HL-60 (cell line): ENCODE measurements around the gene IMPG2.

Experiments used
- POLR2AphosphoS5 ChIP-seq: IDR thresholded peaks from 2 replicates; pipeline ENCODE4 v1.6.1; 2012; ENCODE audit warnings: low read depth
- SPI1 ChIP-seq: IDR thresholded peaks from 2 replicates; pipeline ENCODE4 v1.6.1; 2012; ENCODE audit warnings: low read depth, mild to moderate bottlenecking, borderline replicate concordance
- TF ChIP-seq, protein P1 (sequence below): IDR thresholded peaks from one replicate; pipeline ENCODE4 v1.5.1; 2011; ENCODE audit warnings: low read length, control low read depth, inconsistent platforms; ENCODE audit not compliant: insufficient read depth
- TF ChIP-seq, protein P2 (sequence below): IDR thresholded peaks from 2 replicates; pipeline ENCODE4 v1.6.1; 2012; ENCODE audit warnings: low read depth; ENCODE audit not compliant: insufficient replicate concordance

DNA sequence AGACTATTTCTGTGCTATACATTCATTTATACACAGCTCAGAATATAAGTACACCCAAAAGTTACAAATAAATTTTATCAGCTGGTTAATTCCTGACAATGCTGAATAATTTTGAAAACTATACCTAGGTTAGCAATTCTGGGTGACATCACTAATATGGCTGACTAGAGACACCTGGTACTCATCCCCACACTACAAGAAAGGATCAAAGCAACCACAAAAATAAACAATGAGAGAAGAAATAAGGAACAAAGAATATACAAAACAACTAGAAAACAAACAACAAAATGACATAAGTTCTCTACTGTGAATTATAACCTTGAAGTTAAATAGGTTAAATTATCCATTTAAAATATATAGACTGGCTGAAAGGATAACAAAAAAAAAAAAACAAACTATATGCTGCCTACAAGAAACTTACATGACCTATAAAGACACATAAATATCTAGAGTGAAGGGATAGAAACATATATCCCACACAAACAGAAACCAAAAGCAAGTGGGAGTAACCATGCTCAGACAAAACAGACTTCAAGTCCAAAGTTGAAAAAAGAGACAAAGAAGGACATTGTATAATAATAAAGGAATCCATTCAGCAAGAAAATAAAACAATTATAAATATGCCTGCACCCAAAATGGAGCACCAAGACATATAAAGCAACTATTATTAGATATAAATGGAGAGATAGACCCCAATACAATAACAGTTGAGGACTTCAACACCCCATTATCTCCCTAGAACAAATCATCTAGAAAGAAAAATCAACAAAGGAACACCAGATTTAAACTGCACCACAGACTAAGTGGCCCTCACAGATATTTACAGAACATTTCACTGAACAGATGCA is 57.8 kb downstream of the IMPG2 start:
- TF ChIP-seq, protein P1, sequence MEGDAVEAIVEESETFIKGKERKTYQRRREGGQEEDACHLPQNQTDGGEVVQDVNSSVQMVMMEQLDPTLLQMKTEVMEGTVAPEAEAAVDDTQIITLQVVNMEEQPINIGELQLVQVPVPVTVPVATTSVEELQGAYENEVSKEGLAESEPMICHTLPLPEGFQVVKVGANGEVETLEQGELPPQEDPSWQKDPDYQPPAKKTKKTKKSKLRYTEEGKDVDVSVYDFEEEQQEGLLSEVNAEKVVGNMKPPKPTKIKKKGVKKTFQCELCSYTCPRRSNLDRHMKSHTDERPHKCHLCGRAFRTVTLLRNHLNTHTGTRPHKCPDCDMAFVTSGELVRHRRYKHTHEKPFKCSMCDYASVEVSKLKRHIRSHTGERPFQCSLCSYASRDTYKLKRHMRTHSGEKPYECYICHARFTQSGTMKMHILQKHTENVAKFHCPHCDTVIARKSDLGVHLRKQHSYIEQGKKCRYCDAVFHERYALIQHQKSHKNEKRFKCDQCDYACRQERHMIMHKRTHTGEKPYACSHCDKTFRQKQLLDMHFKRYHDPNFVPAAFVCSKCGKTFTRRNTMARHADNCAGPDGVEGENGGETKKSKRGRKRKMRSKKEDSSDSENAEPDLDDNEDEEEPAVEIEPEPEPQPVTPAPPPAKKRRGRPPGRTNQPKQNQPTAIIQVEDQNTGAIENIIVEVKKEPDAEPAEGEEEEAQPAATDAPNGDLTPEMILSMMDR: no peak
- no peak for TF ChIP-seq POLR2AphosphoS5
- no peak for TF ChIP-seq SPI1
- TF ChIP-seq, protein P2, sequence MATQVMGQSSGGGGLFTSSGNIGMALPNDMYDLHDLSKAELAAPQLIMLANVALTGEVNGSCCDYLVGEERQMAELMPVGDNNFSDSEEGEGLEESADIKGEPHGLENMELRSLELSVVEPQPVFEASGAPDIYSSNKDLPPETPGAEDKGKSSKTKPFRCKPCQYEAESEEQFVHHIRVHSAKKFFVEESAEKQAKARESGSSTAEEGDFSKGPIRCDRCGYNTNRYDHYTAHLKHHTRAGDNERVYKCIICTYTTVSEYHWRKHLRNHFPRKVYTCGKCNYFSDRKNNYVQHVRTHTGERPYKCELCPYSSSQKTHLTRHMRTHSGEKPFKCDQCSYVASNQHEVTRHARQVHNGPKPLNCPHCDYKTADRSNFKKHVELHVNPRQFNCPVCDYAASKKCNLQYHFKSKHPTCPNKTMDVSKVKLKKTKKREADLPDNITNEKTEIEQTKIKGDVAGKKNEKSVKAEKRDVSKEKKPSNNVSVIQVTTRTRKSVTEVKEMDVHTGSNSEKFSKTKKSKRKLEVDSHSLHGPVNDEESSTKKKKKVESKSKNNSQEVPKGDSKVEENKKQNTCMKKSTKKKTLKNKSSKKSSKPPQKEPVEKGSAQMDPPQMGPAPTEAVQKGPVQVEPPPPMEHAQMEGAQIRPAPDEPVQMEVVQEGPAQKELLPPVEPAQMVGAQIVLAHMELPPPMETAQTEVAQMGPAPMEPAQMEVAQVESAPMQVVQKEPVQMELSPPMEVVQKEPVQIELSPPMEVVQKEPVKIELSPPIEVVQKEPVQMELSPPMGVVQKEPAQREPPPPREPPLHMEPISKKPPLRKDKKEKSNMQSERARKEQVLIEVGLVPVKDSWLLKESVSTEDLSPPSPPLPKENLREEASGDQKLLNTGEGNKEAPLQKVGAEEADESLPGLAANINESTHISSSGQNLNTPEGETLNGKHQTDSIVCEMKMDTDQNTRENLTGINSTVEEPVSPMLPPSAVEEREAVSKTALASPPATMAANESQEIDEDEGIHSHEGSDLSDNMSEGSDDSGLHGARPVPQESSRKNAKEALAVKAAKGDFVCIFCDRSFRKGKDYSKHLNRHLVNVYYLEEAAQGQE: no peak
